Measurements from ENCODE around the gene SH3GLB2.

GRCh38 chr9:129037767-129038098 is 9.6 kb upstream of the SH3GLB2 start:
- TF ChIP-seq GATA3 (IDR thresholded peaks at IDR 0.05; ENCODE audit: low read depth, low read length) = no peak
- no peak for TF ChIP-seq GATA2 (IDR thresholded peaks at IDR 0.05; ENCODE audit: low read depth, low read length)
